NOMO-1 (cell line): ENCODE results near the gene ACAD9.
"Not testable (repeated sequence)": the region's sequence is repeated elsewhere in the genome, so short reads cannot be mapped to it uniquely, and the experiment has no call there.

Experiments used
- DNase-seq, 2 experiments: peaks; one replicate each; lab custom pipeline; 2025; ENCODE audit not compliant: unreplicated experiment in 2 of 2; lab: John Stamatoyannopoulos, UW

ACAD9 gene

GRCh38 chr3:128879125-128879969, at the start of gene ACAD9:
ACAD9 (plus strand) TSS chr3:128879620; CDS start chr3:128879692, 72 bp downstream.
- peak; percentile 100 for DNase-seq

- DNase-seq = not testable (repeated sequence)
These were observed 49.3 kb upstream of the ACAD9 start for GRCh38 chr3:128829925-128830625.

- not testable (repeated sequence) for DNase-seq
These were observed 48.7 kb upstream of the ACAD9 start for GRCh38 chr3:128830762-128831161.

GRCh38 chr3:128832979-128833378, 46.4 kb upstream of the ACAD9 start:
- not testable (repeated sequence) for DNase-seq

- DNase-seq = peak in 1 of 2 experiments; percentile 21
These were observed 44.3 kb upstream of the ACAD9 start for GRCh38 chr3:128835096-128835495.

GRCh38 chr3:128841926-128842920, 37.2 kb upstream of the ACAD9 start:
- no peak for DNase-seq

- no peak for DNase-seq
These were observed 34.9 kb upstream of the ACAD9 start for GRCh38 chr3:128844502-128844901.

GRCh38 chr3:128845119-128845777, 34.2 kb upstream of the ACAD9 start:
- peak; percentile 51 to 62 for DNase-seq

- peak; percentile 97 to 100 for DNase-seq
These were observed 33.5 kb upstream of the ACAD9 start for GRCh38 chr3:128845778-128846485.

- DNase-seq = peak; percentile 82 to 88
These were observed 32.9 kb upstream of the ACAD9 start for GRCh38 chr3:128846486-128846891.

GRCh38 chr3:128847666-128848370, 31.6 kb upstream of the ACAD9 start:
- DNase-seq = no peak

GRCh38 chr3:128848936-128849335, 30.5 kb upstream of the ACAD9 start:
- DNase-seq = no peak

- DNase-seq = no peak
These were observed 29.4 kb upstream of the ACAD9 start for GRCh38 chr3:128849911-128850455.

- no peak for DNase-seq
These were observed 28.9 kb upstream of the ACAD9 start for GRCh38 chr3:128850544-128850943.

- no peak for DNase-seq
These were observed 27.8 kb upstream of the ACAD9 start for GRCh38 chr3:128851601-128852000.

- no peak for DNase-seq
These were observed 25.6 kb upstream of the ACAD9 start for GRCh38 chr3:128853826-128854225.

GRCh38 chr3:128854475-128854874, 24.9 kb upstream of the ACAD9 start:
- peak; percentile 93 to 99 for DNase-seq

GRCh38 chr3:128855569-128855968, 23.9 kb upstream of the ACAD9 start:
- DNase-seq = no peak

GRCh38 chr3:128858167-128858566, 21.3 kb upstream of the ACAD9 start:
- no peak for DNase-seq
